Measurements from ENCODE around the gene FGD3. TPM values are rescaled to one million over a fixed set of nuclear protein-coding genes. Genes with fewer than 3 reads are reported as not detected.

The FGD3 gene
- total RNA-seq, 2 experiments from 2014 or later: 91.0 to 95.7 TPM

DNA sequence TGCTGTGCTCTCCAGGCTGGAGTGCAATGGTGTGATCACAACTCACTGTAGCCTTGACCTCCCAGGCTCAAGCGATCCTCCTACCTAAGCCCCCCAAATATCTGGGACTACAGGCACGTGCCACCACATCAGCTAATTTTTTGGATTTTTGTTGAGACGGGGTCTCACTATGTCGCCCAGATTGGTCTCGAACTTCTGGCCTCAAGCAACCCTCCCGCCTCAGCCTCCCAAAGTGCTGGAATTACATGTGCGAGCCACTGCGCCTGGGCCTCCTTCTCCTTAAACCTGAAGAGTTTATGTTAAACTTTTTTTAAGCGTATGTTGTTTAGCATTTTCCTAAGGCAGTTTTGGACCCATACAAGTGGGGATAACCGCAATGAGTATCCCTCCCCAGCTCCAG is 80.4 kb downstream of the FGD3 start:
- H3K9me3 ChIP-seq (ENCODE audit: control insufficient read depth in 1 of 2, insufficient read depth in 1 of 2, low read length in 2 of 2): no peaks in the 10 kb centered on the region
- ATAC-seq (ENCODE audit: poor library complexity) (no peak), DNase-seq (no peak)
- peaks cover 99% of the 10 kb centered on the region for H3K4me1 ChIP-seq (ENCODE audit: insufficient read depth, low read length)
- H3K36me3 Mint-ChIP-seq (ENCODE audit: low read depth): peaks cover 86% of the 10 kb centered on the region
- H3K27ac Mint-ChIP-seq: peak overlapping the region; percentile 99
- peaks cover 86% of the 10 kb centered on the region for H3K4me1 Mint-ChIP-seq (ENCODE audit: low read depth)
- H3K9me3 Mint-ChIP-seq: no peaks in the 10 kb centered on the region
- peak overlapping the region; percentile 92 to 95 for H3K27ac ChIP-seq (ENCODE audit: low read depth in 1 of 2, low read length in 2 of 2)
- ChIA-PET POLR2A (interaction anchor here (0.7 to 10.1 kb wide), 37 partner anchors 8 to 887 kb away, joined by 3 to 163 read pairs (median 6); partner anchors contain the start of genes CARD19 and NINJ1), CTCF (interaction anchor here (0.7 to 1.6 kb wide), 12 partner anchors 10 to 275 kb away, joined by 3 to 14 read pairs (median 4); no protein-coding TSS in a partner anchor)
- no peaks in the 10 kb centered on the region for H3K27me3 Mint-ChIP-seq
- peaks cover 72% of the 10 kb centered on the region for H3K36me3 ChIP-seq (ENCODE audit: insufficient read depth, low read length)
- TF ChIP-seq, protein P1, sequence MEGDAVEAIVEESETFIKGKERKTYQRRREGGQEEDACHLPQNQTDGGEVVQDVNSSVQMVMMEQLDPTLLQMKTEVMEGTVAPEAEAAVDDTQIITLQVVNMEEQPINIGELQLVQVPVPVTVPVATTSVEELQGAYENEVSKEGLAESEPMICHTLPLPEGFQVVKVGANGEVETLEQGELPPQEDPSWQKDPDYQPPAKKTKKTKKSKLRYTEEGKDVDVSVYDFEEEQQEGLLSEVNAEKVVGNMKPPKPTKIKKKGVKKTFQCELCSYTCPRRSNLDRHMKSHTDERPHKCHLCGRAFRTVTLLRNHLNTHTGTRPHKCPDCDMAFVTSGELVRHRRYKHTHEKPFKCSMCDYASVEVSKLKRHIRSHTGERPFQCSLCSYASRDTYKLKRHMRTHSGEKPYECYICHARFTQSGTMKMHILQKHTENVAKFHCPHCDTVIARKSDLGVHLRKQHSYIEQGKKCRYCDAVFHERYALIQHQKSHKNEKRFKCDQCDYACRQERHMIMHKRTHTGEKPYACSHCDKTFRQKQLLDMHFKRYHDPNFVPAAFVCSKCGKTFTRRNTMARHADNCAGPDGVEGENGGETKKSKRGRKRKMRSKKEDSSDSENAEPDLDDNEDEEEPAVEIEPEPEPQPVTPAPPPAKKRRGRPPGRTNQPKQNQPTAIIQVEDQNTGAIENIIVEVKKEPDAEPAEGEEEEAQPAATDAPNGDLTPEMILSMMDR (IDR thresholded peaks at IDR 0.05): no peak
- H3K27me3 ChIP-seq (ENCODE audit: control insufficient read depth in 1 of 2, insufficient read depth in 2 of 2, low read length in 2 of 2): no peaks in the 10 kb centered on the region
- intact Hi-C loops (cut with DNase I, micrococcal nuclease): loop anchor here in 1 of 2 experiments (1.0 kb wide), 5 partner anchors 15 to 69 kb away; partner anchors contain the start of gene CARD19
- peak overlapping the region; percentile 91 for H3K4me3 Mint-ChIP-seq
- H3K4me3 ChIP-seq (ENCODE audit: low read length): peak overlapping the region; percentile 60

- peaks cover 80% of the 10 kb centered on the region for H3K4me1 Mint-ChIP-seq (ENCODE audit: low read depth)
- no peaks in the 10 kb centered on the region for H3K27me3 Mint-ChIP-seq
- H3K9me3 Mint-ChIP-seq: no peaks in the 10 kb centered on the region
- ChIA-PET POLR2A (interaction anchor here (0.7 to 10.1 kb wide), 40 partner anchors 9 to 888 kb away, joined by 3 to 163 read pairs (median 6); partner anchors contain the start of genes CARD19 and NINJ1), CTCF (interaction anchor here (0.7 to 1.6 kb wide), 12 partner anchors 9 to 274 kb away, joined by 3 to 14 read pairs (median 4); no protein-coding TSS in a partner anchor)
- H3K27ac Mint-ChIP-seq: peak overlapping the region; percentile 99
- H3K36me3 ChIP-seq (ENCODE audit: insufficient read depth, low read length): peaks cover 72% of the 10 kb centered on the region
- TF ChIP-seq, protein P1 (IDR thresholded peaks at IDR 0.05): no peak
- H3K4me3 Mint-ChIP-seq: peak overlapping the region; percentile 91
- H3K27ac ChIP-seq (ENCODE audit: low read depth in 1 of 2, low read length in 2 of 2): peak overlapping the region; percentile 92 to 95
- DNase-seq: peak; percentile 54 to 94 (median 68)
- ATAC-seq (ENCODE audit: poor library complexity): peak; percentile 85
- intact Hi-C loops (cut with DNase I, micrococcal nuclease): loop anchor here in 1 of 2 experiments (1.0 kb wide), 5 partner anchors 14 to 68 kb away; partner anchors contain the start of gene CARD19
- peak overlapping the region; percentile 60 for H3K4me3 ChIP-seq (ENCODE audit: low read length)
- no peaks in the 10 kb centered on the region for H3K27me3 ChIP-seq (ENCODE audit: control insufficient read depth in 1 of 2, insufficient read depth in 2 of 2, low read length in 2 of 2)
- peaks cover 99% of the 10 kb centered on the region for H3K4me1 ChIP-seq (ENCODE audit: insufficient read depth, low read length)
- H3K36me3 Mint-ChIP-seq (ENCODE audit: low read depth): peaks cover 82% of the 10 kb centered on the region
- H3K9me3 ChIP-seq (ENCODE audit: control insufficient read depth in 1 of 2, insufficient read depth in 1 of 2, low read length in 2 of 2): no peaks in the 10 kb centered on the region
Observed at GRCh38 chr9:93028448-93029006, 81.2 kb downstream of the FGD3 start.

- peaks cover 78% of the 10 kb centered on the region for H3K36me3 Mint-ChIP-seq (ENCODE audit: low read depth)
- H3K4me1 Mint-ChIP-seq (ENCODE audit: low read depth): peaks cover 73% of the 10 kb centered on the region
- Histone ChIP-seq H3K4me3 (ENCODE audit: low read length) (no peak overlapping the region), H3K27me3 (ENCODE audit: control insufficient read depth in 1 of 2, insufficient read depth in 2 of 2, low read length in 2 of 2) (no peaks in the 10 kb centered on the region), H3K36me3 (ENCODE audit: insufficient read depth, low read length) (peaks cover 77% of the 10 kb centered on the region), H3K27ac (ENCODE audit: low read depth in 1 of 2, low read length in 2 of 2) (peak overlapping the region; percentile 49 to 92), H3K4me1 (ENCODE audit: insufficient read depth, low read length) (peaks cover 95% of the 10 kb centered on the region), H3K9me3 (ENCODE audit: control insufficient read depth in 1 of 2, insufficient read depth in 1 of 2, low read length in 2 of 2) (no peaks in the 10 kb centered on the region)
- H3K9me3 Mint-ChIP-seq: no peaks in the 10 kb centered on the region
- no peaks in the 10 kb centered on the region for H3K27me3 Mint-ChIP-seq
- DNase-seq: peak in 1 of 14 experiments; percentile 30
- intact Hi-C loops (cut with DNase I, micrococcal nuclease): loop anchor here in 1 of 2 experiments (2.0 kb wide), 1 partner anchor 26 kb away; no protein-coding TSS in a partner anchor
- H3K27ac Mint-ChIP-seq: peak overlapping the region; percentile 99
- CTCF ChIA-PET: no interaction called here
- POLR2A ChIA-PET: interaction anchor here (0.7 to 10.1 kb wide), 8 partner anchors 9 to 68 kb away, joined by 3 to 163 read pairs (median 22); no protein-coding TSS in a partner anchor
- no peak for ATAC-seq (ENCODE audit: poor library complexity)
- peak overlapping the region; percentile 23 for H3K4me3 Mint-ChIP-seq
- TF ChIP-seq, protein P1 (IDR thresholded peaks at IDR 0.05): no peak
Observed at GRCh38 chr9:93030642-93031628, 83.6 kb downstream of the FGD3 start.
